GM12878 (cell line): ENCODE data around the gene CHD9. TPM values are rescaled to one million over a fixed set of nuclear protein-coding genes. Genes with fewer than 3 reads are reported as not detected.

ENCODE experiments used
- ATAC-seq: fragments of 200-7000 bp; cut with Tn5 transposase; 3 replicates; pipeline ENCODE4 v1.9.1; 2020; ENCODE audit warnings: mild to moderate bottlenecking, moderate library complexity
- BruUV-seq: library from RNA; stranded (reverse); fragments of 400-500 nt; replicated peaks from 2 replicates; lab custom pipeline; 2021; lab: Mats Ljungman, UMichigan
- CTCF ChIA-PET: fragments of 300-600 bp; sonication (Branson Sonifier 250); formaldehyde crosslinking; extraction: SDS; loops from one replicate; lab custom pipeline; 2021; ENCODE audit warnings: inconsistent platforms; lab: Yijun Ruan, JAX
- POLR2A ChIA-PET: fragments of 350-600 bp; formaldehyde crosslinking; extraction: SDS; loops from one replicate; lab custom pipeline; 2021; ENCODE audit warnings: inconsistent platforms; lab: Charles Lee
- RAD21 ChIA-PET: fragments of 300-600 bp; sonication (Branson Sonifier 250); formaldehyde crosslinking; loops from one replicate; lab custom pipeline; 2023; ENCODE audit warnings: antibody characterized with exemption; ENCODE audit not compliant: unreplicated experiment; lab: Charles Lee
- SMC1A ChIA-PET: fragments of 300-600 bp; sonication (Branson Sonifier 250); formaldehyde crosslinking; loops from one replicate; lab custom pipeline; 2023; ENCODE audit not compliant: unreplicated experiment, uncharacterized antibody; lab: Charles Lee
- DNase-seq: peaks from one replicate; pipeline ENCODE4 v3.0.0-alpha.2; 2011; ENCODE audit warnings: low read depth, low spot score
- FAIRE-seq: peaks from 3 replicates; lab custom pipeline; 2011; peaks lifted over from hg19 to GRCh38; lab: Jason Lieb, UNC
- H2AFZ ChIP-seq: 2 replicates; pipeline ENCODE4 v1.6.0; 2011; ENCODE audit warnings: low read depth, low read length, control low read depth; ENCODE audit not compliant: control insufficient read depth
- H3K27ac ChIP-seq: 2 replicates; pipeline ENCODE4 v1.5.1; 2011; ENCODE audit warnings: control low read depth; ENCODE audit not compliant: control insufficient read depth, insufficient read depth
- H3K27me3 ChIP-seq, 2 experiments: replicated peaks in 1 of 2; 2 replicates each; pipeline versions ENCODE4 v1.6.0 to v1.6.1; 2011; ENCODE audit warnings: low read length in 1 of 2; ENCODE audit not compliant: control insufficient read depth in 2 of 2, insufficient read depth in 2 of 2
- H3K36me3 ChIP-seq, 2 experiments: 2 replicates each; pipeline ENCODE4 v1.5.1; 2011; ENCODE audit warnings: low read length in 1 of 2; ENCODE audit not compliant: control insufficient read depth in 2 of 2, insufficient read depth in 2 of 2
- H3K4me1 ChIP-seq: 2 replicates; pipeline ENCODE4 v1.6.1; 2011; ENCODE audit warnings: mild to moderate bottlenecking, low read length, moderate library complexity, mixed read lengths; ENCODE audit not compliant: control insufficient read depth, insufficient read depth
- H3K4me2 ChIP-seq: 2 replicates; pipeline ENCODE4 v1.6.0; 2011; ENCODE audit warnings: control low read depth; ENCODE audit not compliant: control insufficient read depth, insufficient read depth
- H3K4me3 ChIP-seq: fragments of 200-600 bp; sonication (generic); 2 replicates; pipeline ENCODE4 v1.5.1; 2016
- H3K79me2 ChIP-seq: 2 replicates; pipeline ENCODE4 v1.6.0; 2011; ENCODE audit warnings: low read length; ENCODE audit not compliant: control insufficient read depth, insufficient read depth
- H3K9ac ChIP-seq: 2 replicates; pipeline ENCODE4 v1.8.0; 2011; ENCODE audit warnings: low read length, control low read depth, mixed read lengths; ENCODE audit not compliant: control insufficient read depth, insufficient read depth
- H3K9me3 ChIP-seq: replicated peaks from 3 replicates; pipeline ENCODE4 v1.5.1; 2011; ENCODE audit warnings: mild to moderate bottlenecking, low read length; ENCODE audit not compliant: control insufficient read depth, insufficient read depth
- H4K20me1 ChIP-seq: 2 replicates; pipeline ENCODE4 v1.6.0; 2011; ENCODE audit not compliant: control insufficient read depth, insufficient read depth
- BMI1 ChIP-seq: fragments of 450-650 bp; IDR thresholded peaks from 2 replicates; pipeline ENCODE4 v1.6.1; 2016; ENCODE audit warnings: mild to moderate bottlenecking, moderate library complexity, borderline replicate concordance
- CBX5 ChIP-seq: sonication (generic); IDR thresholded peaks from 2 replicates; pipeline ENCODE4 v1.6.1; 2016; ENCODE audit warnings: low read depth, moderate library complexity, mild to moderate bottlenecking, inconsistent platforms
- CHD1 ChIP-seq: IDR thresholded peaks from 2 replicates; pipeline ENCODE4 v1.6.1; 2012; ENCODE audit warnings: low read depth, low read length, improper control_type of control experiment
- CREM ChIP-seq: IDR thresholded peaks from 2 replicates; pipeline ENCODE4 v1.6.1; 2014; ENCODE audit warnings: antibody characterized with exemption, low read depth
- ESRRA ChIP-seq: IDR thresholded peaks from 2 replicates; pipeline ENCODE4 v1.6.1; 2012; ENCODE audit warnings: mild to moderate bottlenecking, low read length, improper control_type of control experiment
- FOXK2 ChIP-seq: fragments of 450-650 bp; IDR thresholded peaks from 2 replicates; pipeline ENCODE4 v1.6.1; 2017; ENCODE audit warnings: mild to moderate bottlenecking, moderate library complexity
- HDAC2 ChIP-seq: fragments of 200-600 bp; sonication (generic); IDR thresholded peaks from 2 replicates; pipeline ENCODE4 v1.6.1; 2017
- KLF5 ChIP-seq: fragments of 450-650 bp; IDR thresholded peaks from 2 replicates; pipeline ENCODE4 v1.6.1; 2014; ENCODE audit warnings: mild to moderate bottlenecking; ENCODE audit not compliant: partially characterized antibody
- LARP7 ChIP-seq: fragments of 450-650 bp; IDR thresholded peaks from 2 replicates; pipeline ENCODE4 v1.6.1; 2017; ENCODE audit warnings: mild to moderate bottlenecking
- MTA2 ChIP-seq: fragments of 450-650 bp; IDR thresholded peaks from 2 replicates; pipeline ENCODE4 v1.6.1; 2016; ENCODE audit warnings: low read depth, mild to moderate bottlenecking, moderate library complexity
- NR2F1 ChIP-seq: fragments of 450-650 bp; conservative IDR thresholded peaks from 2 replicates; pipeline ENCODE4 v1.6.1; 2017; ENCODE audit warnings: mild to moderate bottlenecking
- PML ChIP-seq: IDR thresholded peaks from 2 replicates; pipeline ENCODE4 v1.6.1; 2012; ENCODE audit warnings: low read length, inconsistent platforms
- POLR2AphosphoS2 ChIP-seq: IDR thresholded peaks from 2 replicates; pipeline ENCODE4 v1.6.1; 2011; ENCODE audit warnings: low read depth, mild to moderate bottlenecking, low read length, improper control_type of control experiment, moderate library complexity
- SREBF1 ChIP-seq: IDR thresholded peaks from 2 replicates; pipeline ENCODE4 v1.6.1; 2012; ENCODE audit warnings: mild to moderate bottlenecking, low read length
- YBX1 ChIP-seq: fragments of 450-650 bp; IDR thresholded peaks from 2 replicates; pipeline ENCODE4 v1.6.1; 2016; ENCODE audit warnings: antibody characterized with exemption
- ZBED1 ChIP-seq: IDR thresholded peaks from 2 replicates; pipeline ENCODE4 v1.6.1; 2016; ENCODE audit warnings: borderline replicate concordance
- ZNF384 ChIP-seq: IDR thresholded peaks from 2 replicates; pipeline ENCODE4 v1.6.1; 2012; ENCODE audit warnings: low read depth, mild to moderate bottlenecking, low read length, improper control_type of control experiment, borderline replicate concordance
- WGBS: methylation state at CpG from one replicate; pipeline ENCODE4 v1.1.6; 2016; ENCODE audit warnings: low lambda C conversion rate; ENCODE audit not compliant: insufficient replicate concordance, insufficient coverage; ENCODE audit errors: missing lambda C conversion rate; 5-methylcytosine and 5-hydroxymethylcytosine counted together
- in situ Hi-C: fragments of 300-500 bp; cut with MboI; formaldehyde crosslinking; loops from 9 replicates; pipeline ENCODE4 v1.14.3; 2018; ENCODE audit warnings: mixed read lengths
- intact Hi-C: fragments of 100-400 bp; cut with micrococcal nuclease; formaldehyde crosslinking; loops from one replicate; pipeline ENCODE4 v1.14.2; 2022; ENCODE audit not compliant: unreplicated experiment
- polyA plus RNA-seq, 11 experiments: library from polyadenylated mRNA; depleted of rRNA in 4 of 11; unstranded in 6 of 11; stranded (reverse) in 5 of 11; fragments of >200 nt; fragmentation: Nextera tagmentation in 4 of 11; fragmentation: Illumina TruSeq in 1 of 11; extraction: Ambion mirVana in 4 of 11; extraction: Trizol in 1 of 11; gene quantifications; 1 replicate in 1 of 11; 2 replicates in 10 of 11; pipeline versions ENCODE4 v1.2.1 to v1.2.3, GENCODE V29; 2011 to 2016; ENCODE audit warnings: inconsistent platforms in 2 of 11, missing spikeins in 2 of 11, low read depth in 1 of 11
- total RNA-seq, 4 experiments: library from RNA; depleted of rRNA in 3 of 4; stranded (reverse); fragments of >200 nt in 3 of 4; fragmentation: Illumina TruSeq in 1 of 4; extraction: Trizol in 1 of 4; gene quantifications; 2 replicates each; pipeline versions ENCODE4 v1.2.1 to v1.2.3, GENCODE V29; 2013 to 2021
- TF ChIP-seq, protein P1 (sequence below): IDR thresholded peaks from 2 replicates; pipeline ENCODE4 v1.6.1; 2012; ENCODE audit warnings: improper control_type of control experiment, low read depth, low read length; ENCODE audit not compliant: insufficient replicate concordance
- TF ChIP-seq, protein P2 (sequence below): fragments of 450-650 bp; IDR thresholded peaks from 2 replicates; pipeline ENCODE4 v1.6.1; 2018; ENCODE audit warnings: borderline replicate concordance, mild to moderate bottlenecking; ENCODE audit not compliant: partially characterized antibody

Gene CHD9
- total and polyA plus RNA-seq, 10 of the 15 experiments (the other 5 are each of a cell fraction or from before 2014, with no cell fraction given) = 29.2 to 95.7 (median 54.3) TPM

GRCh38 chr16:53084141-53084541, 29.4 kb downstream of the CHD9 start (continued):
- TF ChIP-seq SREBF1 (no peak), PML (no peak), CBX5 (no peak)
- TF ChIP-seq, all 136 proteins: peak for 0

- Histone ChIP-seq H3K27ac (no peak overlapping the region), H3K9me3 (no peaks in the 10 kb centered on the region), H3K4me1 (peaks cover 5% of the 10 kb centered on the region), H3K79me2 (peaks cover 5% of the 10 kb centered on the region), H3K27me3 (no peaks in the 10 kb centered on the region), H2AFZ (no peak overlapping the region), H3K36me3 (peaks cover under 1 to 3% of the 10 kb centered on the region in 2 experiments; a peak in 3 of 4 replicates), H3K4me3 (no peak overlapping the region), H3K9ac (no peak overlapping the region), H4K20me1 (no peaks in the 10 kb centered on the region), H3K4me2 (no peak overlapping the region)
- RAD21 ChIA-PET = no interaction called here
- no TSS peak for BruUV-seq
- TF ChIP-seq HDAC2 = no peak
- no peak for TF ChIP-seq NR2F1
- TF ChIP-seq, protein P1, sequence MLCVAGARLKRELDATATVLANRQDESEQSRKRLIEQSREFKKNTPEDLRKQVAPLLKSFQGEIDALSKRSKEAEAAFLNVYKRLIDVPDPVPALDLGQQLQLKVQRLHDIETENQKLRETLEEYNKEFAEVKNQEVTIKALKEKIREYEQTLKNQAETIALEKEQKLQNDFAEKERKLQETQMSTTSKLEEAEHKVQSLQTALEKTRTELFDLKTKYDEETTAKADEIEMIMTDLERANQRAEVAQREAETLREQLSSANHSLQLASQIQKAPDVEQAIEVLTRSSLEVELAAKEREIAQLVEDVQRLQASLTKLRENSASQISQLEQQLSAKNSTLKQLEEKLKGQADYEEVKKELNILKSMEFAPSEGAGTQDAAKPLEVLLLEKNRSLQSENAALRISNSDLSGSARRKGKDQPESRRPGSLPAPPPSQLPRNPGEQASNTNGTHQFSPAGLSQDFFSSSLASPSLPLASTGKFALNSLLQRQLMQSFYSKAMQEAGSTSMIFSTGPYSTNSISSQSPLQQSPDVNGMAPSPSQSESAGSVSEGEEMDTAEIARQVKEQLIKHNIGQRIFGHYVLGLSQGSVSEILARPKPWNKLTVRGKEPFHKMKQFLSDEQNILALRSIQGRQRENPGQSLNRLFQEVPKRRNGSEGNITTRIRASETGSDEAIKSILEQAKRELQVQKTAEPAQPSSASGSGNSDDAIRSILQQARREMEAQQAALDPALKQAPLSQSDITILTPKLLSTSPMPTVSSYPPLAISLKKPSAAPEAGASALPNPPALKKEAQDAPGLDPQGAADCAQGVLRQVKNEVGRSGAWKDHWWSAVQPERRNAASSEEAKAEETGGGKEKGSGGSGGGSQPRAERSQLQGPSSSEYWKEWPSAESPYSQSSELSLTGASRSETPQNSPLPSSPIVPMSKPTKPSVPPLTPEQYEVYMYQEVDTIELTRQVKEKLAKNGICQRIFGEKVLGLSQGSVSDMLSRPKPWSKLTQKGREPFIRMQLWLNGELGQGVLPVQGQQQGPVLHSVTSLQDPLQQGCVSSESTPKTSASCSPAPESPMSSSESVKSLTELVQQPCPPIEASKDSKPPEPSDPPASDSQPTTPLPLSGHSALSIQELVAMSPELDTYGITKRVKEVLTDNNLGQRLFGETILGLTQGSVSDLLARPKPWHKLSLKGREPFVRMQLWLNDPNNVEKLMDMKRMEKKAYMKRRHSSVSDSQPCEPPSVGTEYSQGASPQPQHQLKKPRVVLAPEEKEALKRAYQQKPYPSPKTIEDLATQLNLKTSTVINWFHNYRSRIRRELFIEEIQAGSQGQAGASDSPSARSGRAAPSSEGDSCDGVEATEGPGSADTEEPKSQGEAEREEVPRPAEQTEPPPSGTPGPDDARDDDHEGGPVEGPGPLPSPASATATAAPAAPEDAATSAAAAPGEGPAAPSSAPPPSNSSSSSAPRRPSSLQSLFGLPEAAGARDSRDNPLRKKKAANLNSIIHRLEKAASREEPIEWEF = no peak
- TF ChIP-seq POLR2AphosphoS2 = no peak
- no peak for TF ChIP-seq ESRRA
- TF ChIP-seq KLF5 = no peak
- TF ChIP-seq BMI1 = no peak
- TF ChIP-seq, protein P2, sequence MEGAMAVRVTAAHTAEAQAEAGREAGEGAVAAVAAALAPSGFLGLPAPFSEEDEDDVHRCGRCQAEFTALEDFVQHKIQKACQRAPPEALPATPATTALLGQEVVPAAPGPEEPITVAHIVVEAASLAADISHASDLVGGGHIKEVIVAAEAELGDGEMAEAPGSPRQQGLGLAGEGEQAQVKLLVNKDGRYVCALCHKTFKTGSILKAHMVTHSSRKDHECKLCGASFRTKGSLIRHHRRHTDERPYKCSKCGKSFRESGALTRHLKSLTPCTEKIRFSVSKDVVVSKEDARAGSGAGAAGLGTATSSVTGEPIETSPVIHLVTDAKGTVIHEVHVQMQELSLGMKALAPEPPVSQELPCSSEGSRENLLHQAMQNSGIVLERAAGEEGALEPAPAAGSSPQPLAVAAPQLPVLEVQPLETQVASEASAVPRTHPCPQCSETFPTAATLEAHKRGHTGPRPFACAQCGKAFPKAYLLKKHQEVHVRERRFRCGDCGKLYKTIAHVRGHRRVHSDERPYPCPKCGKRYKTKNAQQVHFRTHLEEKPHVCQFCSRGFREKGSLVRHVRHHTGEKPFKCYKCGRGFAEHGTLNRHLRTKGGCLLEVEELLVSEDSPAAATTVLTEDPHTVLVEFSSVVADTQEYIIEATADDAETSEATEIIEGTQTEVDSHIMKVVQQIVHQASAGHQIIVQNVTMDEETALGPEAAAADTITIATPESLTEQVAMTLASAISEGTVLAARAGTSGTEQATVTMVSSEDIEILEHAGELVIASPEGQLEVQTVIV = no peak
- no peak for TF ChIP-seq YBX1
- no peak for TF ChIP-seq MTA2
- no peak for TF ChIP-seq CHD1
- TF ChIP-seq ZBED1 = no peak
- TF ChIP-seq CBX5 = no peak
- no peak for TF ChIP-seq ZNF384
- TF ChIP-seq LARP7 = no peak
- TF ChIP-seq CREM = no peak
- TF ChIP-seq FOXK2 = no peak
- WGBS = 96% methylated on average over 8 of the region's 8 CpGs
- intact Hi-C loops = no loop called here
- SMC1A ChIA-PET = no interaction called here
- in situ Hi-C loops = no loop called here
- FAIRE-seq = no peak
- POLR2A ChIA-PET = no interaction called here
- DNase-seq = no peak
- ATAC-seq = no peak
- CTCF ChIA-PET = no interaction called here
Measured at GRCh38 chr16:53084746-53085334, 30.0 kb downstream of the CHD9 start.
